T-helper 2 cell treated with Interferon-gamma antibody and Interleukin-4, amounts not matched to agents 5 μg/mL and 100 μg/mL, for 36 hours (primary cell): ENCODE results near the gene TNN.

ENCODE experiments used
- DNase-seq: peaks from one replicate; pipeline ENCODE4 v3.0.0; 2021; ENCODE audit warnings: low spot score
- H3K27ac Mint-ChIP-seq: one replicate; pipeline ENCODE4 v1.8.0; 2021; ENCODE audit warnings: mild to moderate bottlenecking, mixed read lengths
- H3K27me3 Mint-ChIP-seq: one replicate; pipeline ENCODE4 v1.8.0; 2021; ENCODE audit warnings: low read depth, mixed read lengths
- H3K36me3 Mint-ChIP-seq: one replicate; pipeline ENCODE4 v1.8.0; 2021; ENCODE audit warnings: low read depth, mixed read lengths
- H3K4me1 Mint-ChIP-seq: one replicate; pipeline ENCODE4 v1.8.0; 2021; ENCODE audit warnings: low read depth, mixed read lengths
- H3K4me3 Mint-ChIP-seq: one replicate; pipeline ENCODE4 v1.8.0; 2022; ENCODE audit warnings: mild to moderate bottlenecking, moderate library complexity, mixed read lengths
- H3K9me3 Mint-ChIP-seq: one replicate; pipeline ENCODE4 v1.8.0; 2021; ENCODE audit warnings: mixed read lengths

Gene TNN

DNA sequence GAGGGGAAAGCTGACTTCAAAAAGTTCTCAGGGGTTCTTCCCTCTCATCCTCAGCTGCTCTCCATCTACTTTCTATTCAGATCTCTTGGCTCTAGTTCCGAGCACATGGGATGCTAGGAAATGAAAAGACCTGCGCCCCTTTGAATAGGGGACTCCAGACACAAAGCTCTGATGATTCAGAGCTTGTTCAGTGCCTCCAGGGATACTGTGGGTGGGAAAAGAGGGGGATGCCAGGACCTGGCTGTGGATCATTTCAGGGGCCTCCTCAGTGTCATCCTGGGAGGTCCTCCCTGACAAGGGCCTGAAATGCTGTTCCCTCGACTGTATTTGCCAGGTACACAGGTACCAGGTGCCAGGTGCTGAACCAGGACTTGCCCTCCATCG, 125.9 kb downstream of the TNN start:
- Mint-ChIP-seq H3K9me3 (no peaks in the 10 kb centered on the region), H3K27me3 (no peaks in the 10 kb centered on the region), H3K4me3 (peak overlapping the region; percentile 98), H3K36me3 (peaks cover 35% of the 10 kb centered on the region), H3K4me1 (peaks cover 51% of the 10 kb centered on the region), H3K27ac (no peak overlapping the region)
- no peak for DNase-seq

- no peaks in the 10 kb centered on the region for H3K9me3 Mint-ChIP-seq
- no peak overlapping the region for H3K4me3 Mint-ChIP-seq
- H3K36me3 Mint-ChIP-seq = peaks cover 17% of the 10 kb centered on the region
- peaks cover 1% of the 10 kb centered on the region for H3K27me3 Mint-ChIP-seq
- no peak overlapping the region for H3K27ac Mint-ChIP-seq
- H3K4me1 Mint-ChIP-seq = peaks cover 36% of the 10 kb centered on the region
- DNase-seq = no peak
Observed at GRCh38 chr1:175195281-175195680, 127.6 kb downstream of the TNN start.

DNA sequence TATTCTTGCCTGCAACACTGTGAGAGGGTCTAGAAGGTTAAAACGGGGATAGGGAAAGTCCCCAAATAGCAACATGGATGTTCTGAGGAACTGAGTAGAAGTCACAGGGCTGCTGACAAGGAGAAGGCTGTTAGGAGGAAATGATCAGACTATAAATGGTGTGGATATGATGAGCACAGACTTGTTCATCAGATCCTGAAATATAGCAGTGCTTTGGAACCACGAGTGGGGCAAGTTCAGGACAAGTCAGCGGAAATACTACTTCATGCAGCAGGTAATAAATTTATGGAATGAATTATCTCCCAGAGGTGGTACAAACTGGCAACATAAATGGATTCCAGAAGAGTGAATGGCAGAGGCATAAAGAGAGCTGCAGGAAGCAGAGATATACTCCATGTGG, 128.2 kb downstream of the TNN start:
- no peak overlapping the region for H3K27ac Mint-ChIP-seq
- no peak for DNase-seq
- peaks cover 12% of the 10 kb centered on the region for H3K36me3 Mint-ChIP-seq
- H3K9me3 Mint-ChIP-seq = no peaks in the 10 kb centered on the region
- H3K4me1 Mint-ChIP-seq = peaks cover 32% of the 10 kb centered on the region
- peaks cover 1% of the 10 kb centered on the region for H3K27me3 Mint-ChIP-seq
- no peak overlapping the region for H3K4me3 Mint-ChIP-seq

DNA sequence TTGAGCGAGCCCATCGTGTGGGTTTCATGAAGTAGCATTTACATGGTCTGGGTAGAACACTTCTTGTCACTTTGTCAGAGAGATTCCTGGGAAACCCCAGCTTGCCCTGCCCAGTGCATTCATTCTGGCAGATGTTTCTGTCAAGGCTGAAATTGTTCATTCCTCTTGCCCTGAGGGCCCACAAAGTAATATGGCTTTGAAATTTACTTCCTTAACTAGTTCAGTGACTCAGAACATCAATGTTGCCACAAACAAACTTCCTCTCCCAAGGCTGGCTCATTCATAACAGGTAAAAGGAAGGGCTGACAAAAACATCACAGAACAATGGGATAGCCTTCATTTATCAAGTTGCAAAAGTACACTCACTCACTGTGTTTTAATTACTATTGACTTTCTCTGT, 129.9 kb downstream of the TNN start:
- Mint-ChIP-seq H3K27ac (peak overlapping the region; percentile 17), H3K27me3 (peaks cover 1% of the 10 kb centered on the region), H3K4me3 (no peak overlapping the region), H3K36me3 (no peaks in the 10 kb centered on the region), H3K4me1 (peaks cover 27% of the 10 kb centered on the region), H3K9me3 (no peaks in the 10 kb centered on the region)
- DNase-seq = no peak
